ENCODE results near the gene DGCR6.
"Not testable (repeated sequence)": the region's sequence is repeated elsewhere in the genome, so short reads cannot be mapped to it uniquely, and the experiment has no call there.

Gene DGCR6

GRCh38 chr22:18956121-18956895, 50.2 kb downstream of the DGCR6 start:
- POLR2A ChIA-PET; H3K4me1 ChIP-seq (ENCODE audit: control insufficient read depth, insufficient read depth, low read length); H3K9me3 ChIP-seq (ENCODE audit: control insufficient read depth, insufficient read depth, low read depth, low read length); H3K27ac ChIP-seq (ENCODE audit: extremely low read depth, low read depth, low read length); H3K4me3 ChIP-seq (ENCODE audit: low read depth, low read length); H3K36me3 ChIP-seq (ENCODE audit: control insufficient read depth in 2 of 2, insufficient read depth in 1 of 2, low read length in 2 of 2): not testable (repeated sequence)
- CTCF ChIA-PET = interaction anchor here (1.1 to 1.4 kb wide), 2 partner anchors 80 to 674 kb away, joined by 4 to 6 read pairs; no protein-coding TSS in a partner anchor

- POLR2A ChIA-PET = interaction anchor here (0.7 kb wide), 1 partner anchor 382 kb away, joined by 3 read pairs; no protein-coding TSS in a partner anchor
- H3K9me3 ChIP-seq (ENCODE audit: control insufficient read depth, insufficient read depth, low read depth, low read length); H3K4me1 ChIP-seq (ENCODE audit: control insufficient read depth, insufficient read depth, low read length); H3K4me3 ChIP-seq (ENCODE audit: low read depth, low read length); CTCF ChIA-PET; H3K36me3 ChIP-seq (ENCODE audit: control insufficient read depth in 2 of 2, insufficient read depth in 1 of 2, low read length in 2 of 2); H3K27ac ChIP-seq (ENCODE audit: extremely low read depth, low read depth, low read length): not testable (repeated sequence)
Measured at GRCh38 chr22:18956956-18957355, 50.8 kb downstream of the DGCR6 start.

GRCh38 chr22:18957621-18958320, 51.7 kb downstream of the DGCR6 start:
- H3K4me1 ChIP-seq (ENCODE audit: control insufficient read depth, insufficient read depth, low read length); H3K9me3 ChIP-seq (ENCODE audit: control insufficient read depth, insufficient read depth, low read depth, low read length); POLR2A ChIA-PET; CTCF ChIA-PET; H3K36me3 ChIP-seq (ENCODE audit: control insufficient read depth in 2 of 2, insufficient read depth in 1 of 2, low read length in 2 of 2); H3K27ac ChIP-seq (ENCODE audit: extremely low read depth, low read depth, low read length); H3K4me3 ChIP-seq (ENCODE audit: low read depth, low read length): not testable (repeated sequence)

- H3K9me3 ChIP-seq (ENCODE audit: control insufficient read depth, insufficient read depth, low read depth, low read length); POLR2A ChIA-PET; H3K4me1 ChIP-seq (ENCODE audit: control insufficient read depth, insufficient read depth, low read length); CTCF ChIA-PET; H3K27ac ChIP-seq (ENCODE audit: extremely low read depth, low read depth, low read length); H3K4me3 ChIP-seq (ENCODE audit: low read depth, low read length); H3K36me3 ChIP-seq (ENCODE audit: control insufficient read depth in 2 of 2, insufficient read depth in 1 of 2, low read length in 2 of 2): not testable (repeated sequence)
Measured at GRCh38 chr22:18958321-18958705, 52.2 kb downstream of the DGCR6 start.

- CTCF ChIA-PET; H3K9me3 ChIP-seq (ENCODE audit: control insufficient read depth, insufficient read depth, low read depth, low read length); H3K27ac ChIP-seq (ENCODE audit: extremely low read depth, low read depth, low read length); H3K36me3 ChIP-seq (ENCODE audit: control insufficient read depth in 2 of 2, insufficient read depth in 1 of 2, low read length in 2 of 2); H3K4me3 ChIP-seq (ENCODE audit: low read depth, low read length); POLR2A ChIA-PET; H3K4me1 ChIP-seq (ENCODE audit: control insufficient read depth, insufficient read depth, low read length): not testable (repeated sequence)
Measured at GRCh38 chr22:18958738-18959137, 52.6 kb downstream of the DGCR6 start.

- CTCF ChIA-PET = not testable (repeated sequence)
Measured at GRCh38 chr22:18959266-18959665, 53.1 kb downstream of the DGCR6 start.

GRCh38 chr22:18959741-18960140, 53.6 kb downstream of the DGCR6 start:
- CTCF ChIA-PET; H3K4me3 ChIP-seq (ENCODE audit: low read depth, low read length): not testable (repeated sequence)

More at GRCh38 chr22:18959266-18959665, 53.1 kb downstream of the DGCR6 start:
- H3K4me1 ChIP-seq (ENCODE audit: control insufficient read depth, insufficient read depth, low read length); H3K36me3 ChIP-seq (ENCODE audit: control insufficient read depth in 2 of 2, insufficient read depth in 1 of 2, low read length in 2 of 2); H3K4me3 ChIP-seq (ENCODE audit: low read depth, low read length); POLR2A ChIA-PET; H3K9me3 ChIP-seq (ENCODE audit: control insufficient read depth, insufficient read depth, low read depth, low read length); H3K27ac ChIP-seq (ENCODE audit: extremely low read depth, low read depth, low read length): not testable (repeated sequence)

GRCh38 chr22:18960166-18960820, 54.2 kb downstream of the DGCR6 start:
- H3K4me1 ChIP-seq (ENCODE audit: control insufficient read depth, insufficient read depth, low read length); H3K9me3 ChIP-seq (ENCODE audit: control insufficient read depth, insufficient read depth, low read depth, low read length); H3K27ac ChIP-seq (ENCODE audit: extremely low read depth, low read depth, low read length); POLR2A ChIA-PET; H3K36me3 ChIP-seq (ENCODE audit: control insufficient read depth in 2 of 2, insufficient read depth in 1 of 2, low read length in 2 of 2); CTCF ChIA-PET; H3K4me3 ChIP-seq (ENCODE audit: low read depth, low read length): not testable (repeated sequence)

More at GRCh38 chr22:18959741-18960140, 53.6 kb downstream of the DGCR6 start:
- H3K27ac ChIP-seq (ENCODE audit: extremely low read depth, low read depth, low read length); H3K4me1 ChIP-seq (ENCODE audit: control insufficient read depth, insufficient read depth, low read length); POLR2A ChIA-PET; H3K9me3 ChIP-seq (ENCODE audit: control insufficient read depth, insufficient read depth, low read depth, low read length); H3K36me3 ChIP-seq (ENCODE audit: control insufficient read depth in 2 of 2, insufficient read depth in 1 of 2, low read length in 2 of 2): not testable (repeated sequence)

GRCh38 chr22:18961201-18961600, 55.1 kb downstream of the DGCR6 start:
- H3K36me3 ChIP-seq (ENCODE audit: control insufficient read depth in 2 of 2, insufficient read depth in 1 of 2, low read length in 2 of 2); H3K9me3 ChIP-seq (ENCODE audit: control insufficient read depth, insufficient read depth, low read depth, low read length); H3K4me1 ChIP-seq (ENCODE audit: control insufficient read depth, insufficient read depth, low read length); CTCF ChIA-PET; H3K4me3 ChIP-seq (ENCODE audit: low read depth, low read length); H3K27ac ChIP-seq (ENCODE audit: extremely low read depth, low read depth, low read length): not testable (repeated sequence)
- POLR2A ChIA-PET = interaction anchor here (0.7 kb wide), 1 partner anchor 785 kb away, joined by 3 read pairs; no protein-coding TSS in a partner anchor

Measured in HEK293 (cell line).